ENCODE measurements around the gene DACH1.

DNA sequence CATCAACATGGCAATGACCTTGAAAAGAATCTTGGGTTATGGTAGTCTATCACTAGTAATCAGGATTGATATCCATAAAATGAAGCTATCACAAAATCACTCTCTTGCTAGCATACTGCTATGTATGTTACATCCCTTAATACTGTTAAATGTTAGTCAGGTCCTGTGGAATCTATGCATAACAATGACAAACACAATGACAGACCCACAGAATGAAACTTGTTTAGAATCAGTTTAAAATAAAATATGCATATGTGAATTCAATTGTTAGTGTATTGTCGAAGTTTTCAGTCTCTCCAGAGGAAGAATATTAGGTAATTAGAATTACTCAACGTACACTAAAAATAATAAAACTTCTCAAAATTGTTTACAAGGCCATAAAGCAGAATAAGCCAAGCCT lies 137.6 kb downstream of the DACH1 start:
- TF ChIP-seq POLR2A (IDR thresholded peaks at IDR 0.05; ENCODE audit: extremely low read depth, insufficient read length): no peak
- TF ChIP-seq, protein P1, sequence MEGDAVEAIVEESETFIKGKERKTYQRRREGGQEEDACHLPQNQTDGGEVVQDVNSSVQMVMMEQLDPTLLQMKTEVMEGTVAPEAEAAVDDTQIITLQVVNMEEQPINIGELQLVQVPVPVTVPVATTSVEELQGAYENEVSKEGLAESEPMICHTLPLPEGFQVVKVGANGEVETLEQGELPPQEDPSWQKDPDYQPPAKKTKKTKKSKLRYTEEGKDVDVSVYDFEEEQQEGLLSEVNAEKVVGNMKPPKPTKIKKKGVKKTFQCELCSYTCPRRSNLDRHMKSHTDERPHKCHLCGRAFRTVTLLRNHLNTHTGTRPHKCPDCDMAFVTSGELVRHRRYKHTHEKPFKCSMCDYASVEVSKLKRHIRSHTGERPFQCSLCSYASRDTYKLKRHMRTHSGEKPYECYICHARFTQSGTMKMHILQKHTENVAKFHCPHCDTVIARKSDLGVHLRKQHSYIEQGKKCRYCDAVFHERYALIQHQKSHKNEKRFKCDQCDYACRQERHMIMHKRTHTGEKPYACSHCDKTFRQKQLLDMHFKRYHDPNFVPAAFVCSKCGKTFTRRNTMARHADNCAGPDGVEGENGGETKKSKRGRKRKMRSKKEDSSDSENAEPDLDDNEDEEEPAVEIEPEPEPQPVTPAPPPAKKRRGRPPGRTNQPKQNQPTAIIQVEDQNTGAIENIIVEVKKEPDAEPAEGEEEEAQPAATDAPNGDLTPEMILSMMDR (IDR thresholded peaks at IDR 0.05; ENCODE audit: low read depth, low read length): no peak

Data from NB4 (cell line).